Fibroblast of lung (primary cell): ENCODE results near the gene HOXA13. TPM values are rescaled to one million over a fixed set of nuclear protein-coding genes. Genes with fewer than 3 reads are reported as not detected.

ENCODE experiments used
- DNase-seq, 2 donors: peaks; one replicate each; pipeline versions ENCODE4 v3.0.0 to v3.0.0-alpha.2; 2010; ENCODE audit warnings: low read depth in 2 of 2
- H2AFZ ChIP-seq: 2 replicates; pipeline ENCODE4 v1.5.1; 2012; ENCODE audit warnings: low read length, control low read depth, inconsistent platforms
- H3K27ac ChIP-seq: 2 replicates; pipeline ENCODE4 v1.5.1; 2011; ENCODE audit warnings: low read length, control low read depth; ENCODE audit not compliant: insufficient read depth
- H3K27me3 ChIP-seq: 2 replicates; pipeline ENCODE4 v1.5.1; 2011; ENCODE audit warnings: mild to moderate bottlenecking, low read length; ENCODE audit not compliant: control insufficient read depth, insufficient read depth
- H3K36me3 ChIP-seq: 2 replicates; pipeline ENCODE4 v1.5.1; 2011; ENCODE audit warnings: low read length; ENCODE audit not compliant: control insufficient read depth, insufficient read depth
- H3K4me1 ChIP-seq: 2 replicates; pipeline ENCODE4 v1.5.1; 2011; ENCODE audit warnings: low read length; ENCODE audit not compliant: control insufficient read depth, insufficient read depth; ENCODE audit errors: extremely low read depth
- H3K4me2 ChIP-seq: 2 replicates; pipeline ENCODE4 v1.5.1; 2011; ENCODE audit warnings: low read length, control low read depth; ENCODE audit not compliant: insufficient read depth; ENCODE audit errors: extremely low read depth
- H3K4me3 ChIP-seq, 4 experiments: fragments of 200-600 bp in 1 of 4; sonication (generic) in 1 of 4; replicated peaks in 1 of 4; 2 replicates each; pipeline ENCODE4 v1.5.1; 2011 to 2016; ENCODE audit warnings: low read length in 4 of 4, low read depth in 3 of 4, mild to moderate bottlenecking in 3 of 4, control low read depth in 2 of 4, inconsistent platforms in 1 of 4, mixed read lengths in 1 of 4; ENCODE audit not compliant: insufficient read depth in 1 of 4; ENCODE audit errors: control extremely low read depth in 1 of 4
- H3K79me2 ChIP-seq: 2 replicates; pipeline ENCODE4 v1.5.1; 2012; ENCODE audit warnings: mild to moderate bottlenecking, low read length, inconsistent platforms; ENCODE audit not compliant: control insufficient read depth, insufficient read depth
- H3K9ac ChIP-seq: 2 replicates; pipeline ENCODE4 v1.5.1; 2011; ENCODE audit warnings: mild to moderate bottlenecking, low read length, control low read depth; ENCODE audit not compliant: insufficient read depth
- H3K9me3 ChIP-seq: 2 replicates; pipeline ENCODE4 v1.5.1; 2012; ENCODE audit warnings: low read depth, low read length; ENCODE audit not compliant: control insufficient read depth, insufficient read depth
- H4K20me1 ChIP-seq: 2 replicates; pipeline ENCODE4 v1.5.1; 2011; ENCODE audit warnings: low read length; ENCODE audit not compliant: control insufficient read depth, insufficient read depth; ENCODE audit errors: extremely low read depth
- EZH2 ChIP-seq: IDR thresholded peaks from 2 replicates; pipeline ENCODE4 v1.5.1; 2012; ENCODE audit warnings: low read length, control low read depth, mild to moderate bottlenecking; ENCODE audit errors: missing control alignments
- polyA plus RNA-seq, 2 donors: library from polyadenylated mRNA; depleted of rRNA in 1 of 2; stranded (reverse) in 1 of 2; unstranded in 1 of 2; fragments of >200 nt; gene quantifications; 2 replicates each; pipeline ENCODE4 v1.2.1, GENCODE V29; 2011 to 2012; ENCODE audit warnings: missing spikeins in 1 of 2
- total RNA-seq: library from RNA; depleted of rRNA; stranded (reverse); fragments of >200 nt; gene quantifications from 2 replicates; pipeline ENCODE4 v1.2.1, GENCODE V29; 2014
- TF ChIP-seq, protein P1 (sequence below), 2 donors: IDR thresholded peaks in 1 of 2; conservative IDR thresholded peaks in 1 of 2; 1 replicate in 1 of 2; 2 replicates in 1 of 2; pipeline ENCODE4 v1.5.1; 2011 to 2012; ENCODE audit warnings: low read length in 2 of 2, control low read depth in 1 of 2, inconsistent platforms in 1 of 2, low read depth in 1 of 2, mild to moderate bottlenecking in 1 of 2

The HOXA13 gene
- total and polyA plus RNA-seq, 2 donors (not counting 1 experiment from before 2014, with no cell fraction given): not detected

DNA sequence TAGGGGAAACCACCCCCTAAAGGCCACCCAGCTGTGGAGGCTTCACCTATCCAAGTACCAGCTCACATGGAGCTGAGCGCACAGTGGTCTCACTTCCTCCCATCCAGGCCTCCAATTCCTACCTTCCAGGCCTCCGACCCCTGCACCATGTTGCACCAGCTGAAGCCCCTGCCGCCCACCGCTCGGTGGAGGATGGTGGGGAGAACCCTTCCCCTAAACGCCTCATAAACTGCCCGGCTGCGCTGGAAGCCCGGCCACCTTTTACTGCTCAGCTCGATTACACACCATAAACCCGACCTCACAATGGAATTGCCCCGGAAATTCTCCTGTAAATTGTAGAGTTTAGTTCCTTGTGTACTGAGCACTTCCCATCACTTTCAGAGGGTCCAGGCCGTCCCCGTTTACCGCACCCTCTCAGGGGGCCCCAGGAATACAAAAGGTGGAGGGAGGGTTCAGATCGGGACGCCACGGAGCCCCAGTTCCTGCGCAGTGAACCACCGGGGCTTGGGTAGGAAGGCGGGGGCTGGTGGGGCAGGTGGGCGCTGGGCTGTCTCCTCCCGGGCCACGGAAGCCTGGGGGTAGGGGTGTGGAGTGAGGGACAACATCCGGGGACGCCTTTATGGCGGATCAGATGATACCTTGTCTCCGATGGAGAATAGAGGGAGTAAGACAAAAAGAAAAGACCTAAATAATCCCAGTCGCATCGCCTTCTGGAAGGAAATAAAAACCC, 42.0 kb downstream of the HOXA13 start:
- Histone ChIP-seq H3K27ac (no peak overlapping the region), H3K4me2 (no peak overlapping the region), H3K36me3 (no peaks in the 10 kb centered on the region), H3K4me3 (no peak overlapping the region), H2AFZ (no peak overlapping the region), H3K9me3 (no peaks in the 10 kb centered on the region), H4K20me1 (no peaks in the 10 kb centered on the region), H3K9ac (no peak overlapping the region), H3K4me1 (peaks cover 4% of the 10 kb centered on the region), H3K27me3 (no peaks in the 10 kb centered on the region), H3K79me2 (no peaks in the 10 kb centered on the region)
- no peak for DNase-seq
- TF ChIP-seq, protein P1, sequence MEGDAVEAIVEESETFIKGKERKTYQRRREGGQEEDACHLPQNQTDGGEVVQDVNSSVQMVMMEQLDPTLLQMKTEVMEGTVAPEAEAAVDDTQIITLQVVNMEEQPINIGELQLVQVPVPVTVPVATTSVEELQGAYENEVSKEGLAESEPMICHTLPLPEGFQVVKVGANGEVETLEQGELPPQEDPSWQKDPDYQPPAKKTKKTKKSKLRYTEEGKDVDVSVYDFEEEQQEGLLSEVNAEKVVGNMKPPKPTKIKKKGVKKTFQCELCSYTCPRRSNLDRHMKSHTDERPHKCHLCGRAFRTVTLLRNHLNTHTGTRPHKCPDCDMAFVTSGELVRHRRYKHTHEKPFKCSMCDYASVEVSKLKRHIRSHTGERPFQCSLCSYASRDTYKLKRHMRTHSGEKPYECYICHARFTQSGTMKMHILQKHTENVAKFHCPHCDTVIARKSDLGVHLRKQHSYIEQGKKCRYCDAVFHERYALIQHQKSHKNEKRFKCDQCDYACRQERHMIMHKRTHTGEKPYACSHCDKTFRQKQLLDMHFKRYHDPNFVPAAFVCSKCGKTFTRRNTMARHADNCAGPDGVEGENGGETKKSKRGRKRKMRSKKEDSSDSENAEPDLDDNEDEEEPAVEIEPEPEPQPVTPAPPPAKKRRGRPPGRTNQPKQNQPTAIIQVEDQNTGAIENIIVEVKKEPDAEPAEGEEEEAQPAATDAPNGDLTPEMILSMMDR (conservative IDR thresholded peaks at IDR 0.05 in 1 of 2, IDR thresholded peaks at IDR 0.05 in 1 of 2; ENCODE audit: low read depth in 1 of 2, low read length in 2 of 2): no peak
- TF ChIP-seq EZH2: no peak

DNA sequence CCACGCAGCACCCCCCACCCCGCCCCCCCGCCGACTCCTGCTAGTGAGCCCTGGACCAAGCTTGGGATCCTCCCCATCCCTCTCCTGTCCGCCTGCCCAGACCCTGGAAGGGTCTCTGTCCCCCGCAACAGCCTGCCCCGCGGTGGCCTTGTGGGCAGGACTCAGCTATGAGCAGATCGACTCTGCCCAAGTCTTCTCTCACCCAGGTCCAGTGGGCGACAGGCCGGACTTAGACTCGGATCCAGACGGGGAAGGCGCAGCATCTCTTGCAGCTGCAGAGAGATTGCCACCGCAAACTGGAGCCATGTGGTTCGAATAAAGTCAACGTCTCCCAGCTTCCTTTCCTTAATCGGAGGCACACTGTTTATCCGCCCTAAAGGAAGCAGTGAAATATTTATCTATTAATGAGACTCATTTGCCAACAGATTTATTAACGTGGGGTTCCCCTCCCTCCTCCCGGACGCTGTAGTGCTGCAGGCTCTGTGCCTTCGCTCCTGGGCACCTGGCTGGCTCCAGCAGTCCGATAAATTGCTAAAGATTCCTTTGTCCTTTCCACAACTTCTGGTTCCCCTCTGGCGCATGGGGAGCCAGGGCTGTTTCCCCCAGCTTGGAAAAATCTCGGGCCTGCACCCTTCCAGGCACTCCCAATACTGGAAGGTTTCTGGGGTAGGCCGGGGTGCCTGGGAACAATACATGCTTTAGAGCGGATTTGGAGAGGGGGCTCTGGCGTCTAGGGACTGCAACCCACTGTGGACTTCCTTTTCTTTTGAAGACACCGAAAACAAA, 42.8 kb downstream of the HOXA13 start:
- TF ChIP-seq EZH2: no peak
- TF ChIP-seq, protein P1 (conservative IDR thresholded peaks at IDR 0.05 in 1 of 2, IDR thresholded peaks at IDR 0.05 in 1 of 2; ENCODE audit: low read depth in 1 of 2, low read length in 2 of 2): no peak
- H3K4me2 ChIP-seq: peak overlapping the region; percentile 85
- peaks cover 1% of the 10 kb centered on the region for H3K79me2 ChIP-seq

DNA sequence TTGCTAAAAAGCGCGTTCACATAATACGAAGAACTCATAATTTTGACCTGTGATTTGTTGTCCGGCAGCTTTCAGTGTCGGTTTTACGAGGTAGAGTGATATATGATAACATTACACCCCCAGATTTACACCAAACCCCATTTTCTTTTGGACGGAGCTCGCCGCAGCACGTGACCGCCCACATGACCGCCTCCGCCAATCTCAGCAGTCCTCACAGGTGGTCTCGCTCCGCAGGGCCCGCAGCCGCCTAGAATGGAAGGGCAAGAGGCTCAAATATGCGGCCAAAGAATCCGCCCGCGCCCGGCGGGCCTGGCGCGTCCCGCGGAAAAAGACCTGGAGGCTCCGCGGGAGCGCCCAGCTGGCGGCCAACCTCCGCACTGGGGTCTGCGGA, 43.4 kb downstream of the HOXA13 start, which contains the start of gene HOXA7:
TSS of gene HOXA7 (minus strand) at position 168 of the 391 bp plus-strand sequence. CDS start at position 38, 130 bp downstream.
- Histone ChIP-seq H3K27ac (peak within 1 kb of the TSS; percentile 63), H3K9ac (peak within 1 kb of the TSS; percentile 67), H3K79me2 (peaks cover 5% of the 10 kb centered on the region), H3K36me3 (no peaks in the 10 kb centered on the region), H3K27me3 (no peaks in the 10 kb centered on the region), H3K9me3 (no peaks in the 10 kb centered on the region), H2AFZ (peak within 1 kb of the TSS; percentile 90), H4K20me1 (no peaks in the 10 kb centered on the region), H3K4me2 (peak within 1 kb of the TSS; percentile 85), H3K4me3 (peak within 1 kb of the TSS; percentile 64 to 86 (median 73)), H3K4me1 (peaks cover 4% of the 10 kb centered on the region)
- peak in 1 of 2 donors; percentile 73 for DNase-seq
- TF ChIP-seq EZH2: no peak
- TF ChIP-seq, protein P1 (conservative IDR thresholded peaks at IDR 0.05 in 1 of 2, IDR thresholded peaks at IDR 0.05 in 1 of 2; ENCODE audit: low read depth in 1 of 2, low read length in 2 of 2): no peak

More for the DNA sequence above, 42.8 kb downstream of the HOXA13 start:
- DNase-seq: no peak
- H3K36me3 ChIP-seq: no peaks in the 10 kb centered on the region
- H4K20me1 ChIP-seq: no peaks in the 10 kb centered on the region
- H2AFZ ChIP-seq: peak overlapping the region; percentile 60
- no peaks in the 10 kb centered on the region for H3K9me3 ChIP-seq
- H3K4me3 ChIP-seq: peak overlapping the region in 1 of 4 experiments; percentile 73
- H3K4me1 ChIP-seq: peaks cover 4% of the 10 kb centered on the region
- H3K9ac ChIP-seq: no peak overlapping the region
- no peaks in the 10 kb centered on the region for H3K27me3 ChIP-seq
- H3K27ac ChIP-seq: no peak overlapping the region
